GM21381 (cell line): ENCODE data around the gene KCNH1.

Experiments
- ATAC-seq: cut with Tn5 transposase; IDR thresholded peaks from one replicate; pipeline ENCODE4 v1.9.1; 2021; ENCODE audit warnings: mild to moderate bottlenecking, moderate library complexity; ENCODE audit not compliant: unreplicated experiment

The KCNH1 gene

GRCh38 chr1:210932104-210932503, 201.8 kb downstream of the KCNH1 start:
- no peak for ATAC-seq

DNA sequence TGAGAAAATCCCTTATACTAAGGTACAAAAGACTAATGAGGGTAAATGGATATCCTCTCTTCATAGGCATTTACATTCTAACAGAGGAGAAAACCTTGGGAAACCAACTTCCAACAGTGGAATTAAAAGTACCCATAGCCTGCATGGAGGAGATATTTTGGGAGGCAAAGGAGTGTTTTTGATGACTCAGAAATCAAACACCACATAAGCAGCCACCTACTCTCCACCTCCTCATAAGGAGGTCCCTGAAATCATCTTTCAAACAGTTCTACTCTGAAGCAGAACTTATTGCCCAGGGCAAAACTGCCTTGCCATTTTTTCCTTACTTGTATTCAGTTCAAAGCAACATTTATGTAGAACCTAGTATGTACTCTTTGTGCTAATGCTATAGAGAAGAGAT, 211.3 kb downstream of the KCNH1 start:
- no peak for ATAC-seq

- no peak for ATAC-seq
Measured at GRCh38 chr1:210920716-210921694, 212.9 kb downstream of the KCNH1 start.

GRCh38 chr1:210920258-210920657, 213.7 kb downstream of the KCNH1 start:
- no peak for ATAC-seq

DNA sequence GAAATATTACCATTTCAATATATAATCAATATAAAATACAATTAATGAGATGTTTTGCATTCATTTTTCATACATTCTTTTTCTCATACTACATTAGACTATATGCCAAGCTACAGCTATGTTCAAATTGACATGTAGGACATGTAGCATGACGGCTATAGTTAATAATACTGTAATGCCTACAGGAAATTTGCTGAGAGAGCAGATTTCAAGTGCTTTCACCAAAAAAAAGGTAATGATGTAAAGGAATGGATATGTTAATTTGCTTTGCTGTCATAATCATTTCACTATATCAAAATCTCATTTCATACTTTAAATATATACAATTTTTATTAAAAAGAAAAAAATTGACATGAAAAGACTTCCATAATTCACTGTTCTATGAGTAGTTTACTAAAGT, 215.1 kb downstream of the KCNH1 start:
- no peak for ATAC-seq

DNA sequence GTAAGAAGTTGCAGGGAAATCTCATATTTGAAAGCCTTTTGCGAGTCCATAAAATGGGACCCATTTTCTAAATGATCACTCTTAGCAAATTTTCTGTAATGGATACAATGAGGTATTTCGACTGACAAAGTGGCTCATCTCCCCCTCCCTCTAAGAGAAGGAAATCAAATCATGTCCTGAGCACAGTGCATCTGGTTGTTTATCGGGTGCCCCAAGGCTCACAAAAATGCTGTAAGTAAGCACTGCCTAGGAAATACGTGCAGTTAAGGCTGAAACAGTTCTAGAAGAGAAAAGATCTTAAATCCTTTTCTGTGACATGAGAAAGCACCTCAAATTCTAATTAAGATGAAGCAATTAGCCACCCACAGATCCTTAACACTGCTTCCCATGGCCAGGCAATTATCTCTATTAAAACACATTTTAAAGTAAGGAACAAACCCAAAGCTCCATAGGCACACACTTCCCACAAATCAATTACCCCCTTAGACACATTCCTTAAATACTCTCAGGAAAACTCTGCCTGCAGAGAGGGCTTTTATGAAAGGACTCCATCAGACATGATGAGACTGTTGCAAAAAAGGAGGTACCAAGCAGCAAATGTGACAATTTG, 216.3 kb downstream of the KCNH1 start:
- ATAC-seq: no peak

GRCh38 chr1:210916548-210916947, 217.4 kb downstream of the KCNH1 start:
- ATAC-seq: no peak

DNA sequence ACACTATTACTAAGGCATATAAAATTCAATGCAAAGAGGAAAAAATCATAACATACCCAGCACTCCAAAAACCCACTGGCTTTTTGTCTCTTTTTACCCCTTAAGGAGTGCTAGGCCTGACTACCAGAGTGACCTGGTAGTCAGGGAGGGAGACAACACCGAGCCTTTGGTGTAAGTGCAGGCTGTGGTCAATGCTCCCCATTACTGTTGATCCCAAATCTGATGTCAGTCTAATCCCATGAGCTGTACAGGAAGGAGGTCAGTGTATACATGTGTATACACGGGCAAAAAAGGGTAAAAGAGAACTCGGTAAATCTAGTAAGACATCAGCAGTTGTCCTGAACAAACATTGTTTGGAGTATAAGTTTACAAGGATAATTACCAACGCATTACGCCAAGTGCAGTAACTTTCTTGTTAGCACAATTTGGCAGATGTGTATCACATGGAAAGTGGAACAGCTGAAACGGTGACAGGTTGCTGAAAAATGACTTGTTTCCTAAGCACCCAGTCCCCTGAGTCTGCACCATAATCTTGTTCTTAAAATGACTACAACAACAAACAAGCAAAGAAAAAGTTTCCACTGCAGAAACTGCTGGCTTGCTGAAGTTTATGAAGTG, 217.9 kb downstream of the KCNH1 start:
- ATAC-seq: no peak

GRCh38 chr1:210912752-210913151, 221.2 kb downstream of the KCNH1 start:
- ATAC-seq: no peak

DNA sequence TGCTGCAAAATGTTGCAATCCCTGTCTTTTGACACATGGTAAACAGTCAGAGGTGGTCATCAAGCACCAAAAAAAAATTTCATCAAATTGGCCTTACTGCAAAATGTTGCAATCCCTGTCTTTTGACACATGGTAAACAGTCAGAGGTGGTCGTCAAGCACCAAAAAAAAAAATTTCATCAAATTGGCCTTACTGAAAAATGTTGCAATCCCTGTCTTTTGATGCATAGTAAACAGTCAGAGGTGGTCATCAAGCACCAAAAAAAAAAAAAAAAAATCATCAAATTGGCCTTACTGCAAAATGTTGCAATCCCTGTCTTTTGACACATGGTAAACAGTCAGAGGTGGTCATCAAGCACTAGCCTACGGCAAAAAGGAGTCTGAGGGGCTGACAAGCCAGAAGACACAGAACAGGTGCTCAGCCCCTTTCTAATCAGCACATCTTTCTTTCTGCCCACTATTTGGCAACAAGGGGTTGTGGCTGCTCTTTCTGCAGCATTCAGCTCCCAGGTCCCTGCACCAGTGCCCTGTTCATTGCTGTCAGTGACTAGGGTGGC, 223.8 kb downstream of the KCNH1 start:
- ATAC-seq: no peak

DNA sequence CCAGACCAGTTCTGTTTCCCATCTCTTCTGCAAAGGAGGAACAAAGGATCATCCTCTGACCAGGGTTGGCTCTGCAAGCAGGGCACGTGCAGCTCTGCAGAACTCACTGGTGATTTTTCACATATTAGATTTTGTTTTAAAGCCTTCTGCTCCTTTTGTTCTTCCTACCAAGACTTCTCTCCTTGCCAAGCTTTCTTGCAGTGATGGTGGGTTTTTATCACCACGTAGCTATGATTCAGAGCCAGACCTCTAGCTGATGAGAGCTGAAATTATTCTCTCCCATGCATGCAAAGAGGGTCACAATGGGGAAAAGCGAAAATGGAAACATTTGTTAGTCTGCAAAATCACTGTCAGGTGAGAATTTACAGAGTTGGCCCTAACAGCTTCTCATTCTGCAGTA, 225.2 kb downstream of the KCNH1 start:
- no peak for ATAC-seq

DNA sequence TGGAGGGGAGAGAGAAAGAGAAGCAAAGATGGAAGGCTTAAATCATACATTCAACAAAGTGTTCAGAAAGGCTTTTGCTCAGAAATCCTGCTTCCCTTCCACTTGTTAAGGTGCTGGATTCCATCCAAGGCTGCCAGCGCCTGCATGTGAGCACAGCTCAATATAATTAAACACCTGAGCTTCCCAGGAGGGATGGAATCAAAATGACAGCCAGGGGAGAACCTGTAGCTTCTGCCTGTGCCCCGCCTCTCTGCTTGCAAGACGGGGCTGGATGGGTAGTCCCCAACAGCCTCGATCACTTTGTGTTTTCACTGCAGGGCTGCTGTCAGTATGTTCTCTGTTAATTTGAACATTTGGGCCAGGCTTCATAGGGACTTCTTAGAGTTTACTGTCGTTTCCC, 225.7 kb downstream of the KCNH1 start:
- ATAC-seq: no peak

DNA sequence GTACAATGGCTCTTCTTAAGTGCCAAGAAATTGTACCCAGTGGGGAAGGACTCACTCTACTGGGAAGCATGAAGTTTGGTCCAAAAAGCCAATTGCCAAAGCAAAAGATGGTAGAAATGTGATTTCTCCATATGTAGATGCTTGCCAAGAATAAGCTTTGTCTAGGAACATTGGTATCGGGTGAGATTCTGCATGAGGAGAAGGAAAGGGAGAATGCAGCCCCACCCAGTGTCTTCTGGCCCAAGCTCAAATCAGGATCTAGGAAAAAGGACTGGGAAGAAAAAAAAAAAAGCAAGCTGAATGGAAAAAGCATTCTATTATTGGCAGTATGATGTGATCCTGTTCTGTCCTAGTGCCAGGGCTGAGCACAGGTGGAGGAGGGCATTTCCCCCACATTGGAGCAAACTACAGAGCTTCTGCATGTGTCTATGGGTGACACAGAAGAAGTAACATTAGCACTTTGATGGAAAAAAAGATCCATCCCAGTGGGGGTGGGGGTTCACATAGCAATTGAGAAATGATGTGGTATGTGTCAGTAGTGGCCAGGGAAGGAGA, 226.6 kb downstream of the KCNH1 start:
- ATAC-seq: no peak

DNA sequence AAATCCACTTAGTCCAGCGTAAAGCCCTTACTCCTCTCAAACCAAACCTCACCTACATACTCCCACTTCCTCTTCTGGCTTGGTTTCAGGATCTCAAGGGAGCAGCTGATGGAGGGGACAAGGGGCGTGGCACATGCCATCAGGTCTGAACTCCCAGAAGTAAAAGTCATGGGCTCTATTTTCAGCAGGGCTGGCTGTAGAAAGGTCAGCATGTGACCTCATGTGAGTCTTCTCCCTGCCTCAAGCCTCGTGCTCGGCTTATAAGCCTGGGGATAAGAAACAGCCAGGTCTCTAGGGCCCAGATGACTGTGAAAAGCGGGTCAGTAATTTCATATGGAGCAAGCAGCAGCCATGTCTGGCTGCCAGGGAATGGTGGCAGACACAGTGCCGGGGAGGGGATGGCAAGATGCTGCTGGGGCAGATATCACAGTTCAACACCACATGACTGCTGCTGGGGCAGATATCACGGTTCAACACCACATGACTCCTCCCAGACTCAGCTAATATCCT, 227.9 kb downstream of the KCNH1 start:
- ATAC-seq: no peak

- no peak for ATAC-seq
Measured at GRCh38 chr1:210905365-210905904, 228.5 kb downstream of the KCNH1 start.

GRCh38 chr1:210901981-210902770, 231.8 kb downstream of the KCNH1 start:
- no peak for ATAC-seq

- ATAC-seq: no peak
Measured at GRCh38 chr1:210900820-210901219, 233.1 kb downstream of the KCNH1 start.

GRCh38 chr1:210900079-210900478, 233.9 kb downstream of the KCNH1 start:
- ATAC-seq: no peak

- ATAC-seq: no peak
Measured at GRCh38 chr1:210899676-210900075, 234.3 kb downstream of the KCNH1 start.

GRCh38 chr1:210898473-210898872, 235.5 kb downstream of the KCNH1 start:
- no peak for ATAC-seq
